Stimulated activated CD8-positive, alpha-beta memory T cell treated with anti-CD3 and anti-CD28 coated beads, Interleukin-7, amount 100 ng/mL, for 24 hours (primary cell): Measurements from ENCODE around the gene FAM234A.
"Not testable (repeated sequence)": the region's sequence is repeated elsewhere in the genome, so short reads cannot be mapped to it uniquely, and the experiment has no call there.

ENCODE experiments used
- DNase-seq: peaks from one replicate; pipeline ENCODE4 v3.0.0-alpha.2; 2020; ENCODE audit warnings: low read depth

Gene FAM234A

DNA sequence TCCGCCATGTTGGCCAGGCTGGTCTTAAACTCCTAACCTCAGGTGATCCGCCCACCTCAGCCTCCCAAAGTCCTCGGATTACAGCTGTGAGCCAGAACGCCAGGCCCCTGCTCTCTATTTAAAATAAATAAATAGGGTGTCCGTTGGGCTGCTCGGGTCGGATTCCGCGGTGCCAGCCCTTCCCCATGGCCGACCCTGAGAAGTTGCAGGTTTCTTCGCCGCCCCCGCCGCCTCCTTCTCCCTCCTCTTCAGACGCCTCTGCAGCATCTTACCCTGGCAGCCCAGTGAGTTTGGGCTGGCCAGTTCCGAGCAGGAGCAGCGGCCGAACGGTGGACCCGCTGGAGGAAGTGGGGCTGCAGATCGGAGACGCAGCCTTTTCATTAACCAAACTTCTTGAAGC is 3.7 kb upstream of the FAM234A start:
- no peak for DNase-seq

DNA sequence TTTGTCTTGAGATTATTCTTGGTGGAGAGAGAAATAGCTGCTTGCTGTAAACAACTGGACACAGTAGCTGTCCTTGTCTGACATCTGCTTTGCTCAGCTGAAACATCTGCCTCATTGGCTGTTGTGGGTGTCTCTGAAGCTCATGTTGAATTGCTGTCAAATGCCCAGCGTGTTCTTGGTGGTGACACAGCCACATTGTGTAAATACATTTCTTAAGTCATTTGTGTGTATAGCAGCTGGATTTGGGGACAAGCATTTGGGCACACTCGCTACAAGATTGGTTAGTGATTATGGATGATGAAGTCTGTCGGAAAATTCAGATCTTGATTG is 5.3 kb downstream of the FAM234A start:
- DNase-seq: no peak

DNA sequence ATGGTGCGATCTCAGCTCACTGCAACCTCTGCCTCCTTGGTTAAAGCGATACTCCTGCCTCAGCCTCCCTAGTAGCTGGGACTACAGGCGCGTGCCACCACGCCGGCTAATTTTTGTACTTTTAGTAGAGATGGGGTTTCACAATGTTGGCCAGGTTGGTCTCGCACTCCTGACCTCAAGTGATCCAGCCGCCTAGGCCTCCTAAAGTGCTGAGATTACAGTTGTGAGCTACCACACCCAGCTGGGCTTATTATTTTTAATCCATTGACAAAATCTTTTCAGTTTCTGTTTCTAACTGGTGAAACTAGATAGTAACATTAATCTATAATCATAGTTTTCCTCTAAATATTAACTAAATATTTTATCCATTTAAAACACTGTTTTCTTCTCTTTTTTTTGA is 5.9 kb downstream of the FAM234A start:
- DNase-seq: no peak

DNA sequence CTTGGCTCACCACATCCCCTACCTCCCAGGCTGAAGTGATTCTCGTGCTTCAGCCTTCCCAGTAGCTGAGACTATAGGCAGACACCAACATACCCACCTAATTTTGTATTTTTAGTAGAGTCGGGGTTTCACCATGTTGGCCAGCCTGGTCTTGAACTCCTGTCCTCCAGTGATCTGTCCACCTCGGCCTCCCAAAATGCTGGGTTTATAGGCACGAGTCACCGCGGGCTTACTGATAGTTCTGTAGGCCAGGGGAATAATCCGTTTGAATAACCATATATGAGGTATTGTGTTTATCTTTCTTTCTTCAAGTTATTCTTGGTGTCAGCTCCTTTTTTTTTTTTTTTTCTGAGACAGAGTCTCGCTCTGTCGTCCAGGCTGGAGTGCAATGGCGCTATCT is 7.7 kb downstream of the FAM234A start:
- DNase-seq: no peak

DNA sequence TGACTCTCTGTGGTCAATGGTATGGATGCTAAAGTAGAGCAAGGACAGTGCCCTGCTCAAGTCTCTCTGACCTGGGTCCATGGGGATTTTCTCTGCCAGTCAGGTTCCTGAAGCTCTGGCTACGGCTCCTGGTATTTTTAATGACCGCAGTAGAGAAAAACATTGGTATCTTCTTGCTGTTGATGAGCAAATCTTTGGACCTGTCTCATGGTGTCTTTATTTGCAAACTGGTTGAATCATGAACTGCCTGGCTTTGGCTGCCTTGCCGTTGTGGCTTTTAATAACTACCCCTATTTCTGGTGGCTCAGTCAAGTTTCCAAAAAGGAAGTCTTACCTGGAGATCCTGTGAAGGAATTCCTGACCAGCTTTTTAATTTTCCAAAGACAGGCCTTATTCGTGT is 8.7 kb downstream of the FAM234A start:
- DNase-seq: no peak

DNA sequence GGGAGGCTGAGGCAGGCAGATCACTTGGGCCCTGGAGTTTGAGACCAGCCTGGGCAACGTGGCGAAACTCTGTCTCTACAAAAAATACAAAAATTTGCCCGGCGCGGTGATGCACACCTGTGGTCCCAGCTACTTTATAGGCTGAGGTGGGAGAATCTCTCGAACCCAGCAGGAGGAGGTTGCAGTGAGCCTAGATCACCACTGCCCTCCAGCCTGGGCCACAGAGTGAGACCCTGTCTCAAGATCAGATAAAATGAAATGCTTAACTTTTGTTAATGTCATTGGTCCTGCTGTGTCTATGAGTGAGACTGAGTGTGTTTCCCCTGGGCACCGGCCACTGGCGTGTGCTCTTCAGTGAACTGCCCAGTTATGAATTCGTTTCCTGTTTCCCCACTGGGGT is 10.5 kb downstream of the FAM234A start:
- DNase-seq: no peak

DNA sequence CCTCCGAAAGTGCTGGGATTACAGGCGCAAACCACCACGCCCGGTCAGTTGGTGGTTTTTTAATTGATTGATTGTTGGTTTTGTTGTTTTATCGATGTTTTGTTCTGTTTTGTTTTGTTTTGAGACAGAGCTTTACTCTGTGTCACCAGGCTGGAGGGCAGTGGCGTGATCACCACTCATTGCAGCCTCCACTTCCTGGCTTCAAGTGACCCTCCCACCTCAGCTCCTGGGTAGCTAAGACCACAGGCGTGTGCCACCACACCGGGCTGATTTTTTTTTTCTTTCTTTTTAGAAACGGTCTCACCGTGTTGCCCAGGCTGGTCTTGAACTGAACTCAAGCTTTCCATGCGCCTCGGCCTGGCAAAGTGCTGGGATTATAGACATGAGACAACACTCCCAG is 12.4 kb downstream of the FAM234A start:
- DNase-seq: no peak

DNA sequence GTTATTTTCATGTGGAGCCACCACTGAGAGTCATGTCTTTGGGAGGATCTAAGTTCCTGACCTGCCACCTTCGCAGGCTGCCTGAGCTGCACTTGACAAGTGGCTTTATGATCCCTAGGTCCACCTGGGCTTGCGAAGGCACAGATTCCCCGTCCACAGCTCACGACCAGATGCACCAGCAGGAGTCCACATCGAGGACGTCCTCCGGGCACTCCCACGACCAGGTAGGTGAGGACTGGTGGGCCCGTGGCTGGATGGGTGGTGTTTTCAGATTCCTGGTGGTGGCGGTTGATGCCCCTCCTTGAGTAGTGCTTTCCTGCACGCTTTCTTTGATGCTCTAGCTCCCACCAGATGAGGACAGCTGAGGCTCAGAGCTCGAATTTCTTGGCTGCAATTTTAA is 14.8 kb downstream of the FAM234A start:
- no peak for DNase-seq

DNA sequence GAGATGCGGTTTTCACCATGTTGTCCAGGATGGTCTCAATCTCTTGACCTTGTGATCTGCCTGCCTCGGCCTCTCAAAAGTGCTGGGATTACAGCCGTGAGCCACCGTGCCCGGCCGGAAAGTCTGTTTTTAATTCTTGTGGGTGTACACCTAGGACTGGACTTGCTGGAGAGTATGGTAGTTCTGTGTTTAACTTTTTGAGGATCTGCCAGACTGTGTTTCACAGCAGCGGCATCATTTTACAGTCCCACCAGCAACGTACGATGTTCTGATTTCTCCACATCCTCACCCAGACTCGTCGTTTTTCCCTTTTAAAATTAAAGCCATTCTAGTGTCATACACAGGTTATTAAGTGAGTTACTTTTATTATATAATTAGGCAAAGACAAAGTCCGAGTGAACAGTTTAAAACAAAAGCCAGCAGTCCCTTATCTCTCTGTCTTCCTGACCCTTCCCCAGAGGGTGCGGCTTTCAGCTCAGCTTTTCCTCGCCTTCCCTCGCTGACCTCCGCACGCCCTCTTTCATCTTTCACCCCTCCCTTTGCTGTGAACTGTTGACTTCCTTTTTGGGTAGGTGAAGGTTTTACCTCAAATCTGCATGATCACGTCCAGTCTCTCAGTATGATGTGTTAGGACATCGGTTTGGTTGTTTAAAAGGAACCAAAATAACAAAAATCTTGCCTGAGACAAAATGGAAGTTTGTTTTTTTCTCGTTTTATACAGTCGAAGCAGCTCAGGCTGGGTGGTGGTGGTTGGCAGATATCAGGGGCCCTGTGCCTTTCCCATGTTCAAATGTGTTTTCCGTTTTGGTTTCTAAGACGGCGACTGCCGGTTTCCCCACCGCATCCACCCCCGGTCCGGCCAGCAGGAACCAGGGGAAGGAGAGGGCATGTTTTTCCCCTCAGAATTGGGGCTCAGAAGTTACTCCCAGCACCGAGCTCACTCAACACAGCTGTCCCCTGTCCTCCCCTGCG is 18.0 kb downstream of the FAM234A start:
- DNase-seq: no peak

DNA sequence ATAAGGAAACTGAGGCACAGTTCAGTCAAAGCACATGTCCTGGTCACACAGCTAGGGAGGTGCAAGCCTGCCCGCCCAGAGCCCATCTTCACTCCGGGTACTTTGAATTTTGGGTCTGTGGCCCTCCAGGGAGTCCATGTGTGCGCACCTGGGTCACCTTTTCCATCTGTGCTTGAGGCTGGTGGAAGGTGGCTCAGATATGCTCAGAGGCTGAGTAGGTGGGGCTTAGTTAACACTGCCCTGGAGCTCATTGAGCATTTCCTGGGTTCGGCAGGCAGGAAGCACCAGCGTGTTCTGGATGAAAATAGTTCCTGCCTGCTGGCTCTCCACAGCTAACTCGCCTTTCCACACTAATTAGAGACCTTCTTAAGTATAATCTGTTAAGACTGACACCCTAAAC is 19.2 kb downstream of the FAM234A start:
- no peak for DNase-seq

DNA sequence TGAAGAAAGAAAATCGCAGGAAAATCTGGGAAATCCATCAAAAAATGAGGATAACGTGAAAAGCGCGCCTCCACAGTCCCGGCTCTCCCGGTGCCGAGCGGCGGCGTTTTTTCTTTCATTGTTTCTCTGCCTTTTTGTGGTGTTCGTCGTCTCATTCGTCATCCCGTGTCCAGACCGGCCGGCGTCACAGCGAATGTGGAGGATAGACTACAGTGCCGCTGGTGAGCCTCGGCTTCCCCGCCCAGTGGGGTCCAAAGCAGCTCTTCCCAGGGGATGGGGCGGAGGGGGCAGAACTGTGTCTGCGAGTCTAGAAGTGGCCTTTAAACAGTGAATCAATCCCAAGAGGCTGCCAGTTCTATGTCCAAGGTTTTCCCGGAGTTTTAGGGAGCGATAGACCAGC is 19.8 kb downstream of the FAM234A start:
- DNase-seq: no peak

DNA sequence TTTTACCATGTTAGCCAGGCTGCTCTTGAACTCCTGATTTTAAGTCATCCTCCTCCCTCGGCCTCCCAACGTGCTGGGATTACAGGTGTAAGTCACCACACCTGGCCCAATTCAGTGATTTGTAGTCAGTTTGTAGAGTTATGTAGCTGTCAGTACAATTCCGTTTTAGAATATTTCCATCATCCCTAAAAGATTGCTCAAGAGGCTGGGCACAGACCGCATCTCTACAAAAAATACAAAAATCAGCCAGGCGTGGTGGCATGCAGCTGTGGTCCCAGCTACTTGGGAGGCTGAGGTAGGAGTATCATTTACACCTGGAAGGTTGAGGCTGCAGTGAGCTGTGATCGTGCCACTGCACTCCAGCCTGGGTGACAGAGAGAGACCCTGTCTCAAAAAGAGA is 20.6 kb downstream of the FAM234A start:
- no peak for DNase-seq

DNA sequence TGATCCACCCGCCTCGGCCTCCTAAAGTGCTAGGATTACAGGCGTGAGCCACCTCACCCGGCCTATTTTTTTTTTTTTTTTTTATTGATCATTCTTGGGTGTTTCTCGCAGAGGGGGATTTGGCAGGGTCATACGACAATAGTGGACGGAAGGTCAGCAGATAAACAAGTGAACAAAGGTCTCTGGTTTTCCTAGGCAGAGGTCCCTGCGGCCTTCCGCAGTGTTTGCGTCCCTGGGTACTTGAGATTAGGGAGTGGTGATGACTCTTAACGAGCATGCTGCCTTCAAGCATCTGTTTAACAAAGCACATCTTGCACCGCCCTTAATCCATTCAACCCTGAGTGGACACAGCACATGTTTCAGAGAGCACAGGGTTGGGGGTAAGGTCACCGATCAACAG is 23.5 kb downstream of the FAM234A start:
- not testable (repeated sequence) for DNase-seq

DNA sequence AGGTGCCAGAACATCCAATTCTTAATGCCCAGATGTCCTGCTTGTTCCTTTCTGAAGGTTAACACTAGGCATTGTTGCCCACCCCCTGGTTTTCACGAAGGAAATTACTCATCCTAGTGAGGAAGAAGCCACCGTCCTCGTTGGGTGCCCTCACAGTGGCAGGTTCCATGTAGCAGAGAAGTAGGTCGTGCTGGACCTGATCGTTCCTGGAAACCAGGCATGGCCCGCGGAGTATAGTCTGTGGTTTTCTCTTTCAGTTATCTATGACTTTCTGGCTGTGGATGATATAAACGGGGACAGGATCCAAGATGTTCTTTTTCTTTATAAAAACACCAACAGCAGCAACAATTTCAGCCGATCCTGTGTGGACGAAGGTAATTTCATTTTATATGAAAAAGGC is 24.6 kb downstream of the FAM234A start:
- DNase-seq: no peak

DNA sequence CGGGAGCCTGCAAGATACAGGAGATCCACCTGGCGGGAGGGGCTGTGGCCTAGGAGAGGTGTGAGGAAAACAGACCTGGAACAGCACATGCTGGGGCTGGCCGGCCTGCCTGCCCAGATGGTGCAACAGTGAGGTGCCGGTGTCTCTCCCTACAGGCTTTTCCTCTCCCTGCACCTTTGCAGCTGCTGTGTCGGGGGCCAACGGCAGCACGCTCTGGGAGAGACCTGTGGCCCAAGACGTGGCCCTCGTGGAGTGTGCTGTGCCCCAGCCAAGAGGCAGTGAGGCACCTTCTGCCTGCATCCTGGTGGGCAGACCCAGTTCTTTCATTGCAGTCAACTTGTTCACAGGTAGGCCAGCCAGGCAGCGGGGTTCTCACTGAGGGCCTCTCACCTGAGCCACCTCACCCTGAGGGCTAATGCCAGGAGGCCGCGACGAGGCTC is 25.2 kb downstream of the FAM234A start:
- DNase-seq: no peak

DNA sequence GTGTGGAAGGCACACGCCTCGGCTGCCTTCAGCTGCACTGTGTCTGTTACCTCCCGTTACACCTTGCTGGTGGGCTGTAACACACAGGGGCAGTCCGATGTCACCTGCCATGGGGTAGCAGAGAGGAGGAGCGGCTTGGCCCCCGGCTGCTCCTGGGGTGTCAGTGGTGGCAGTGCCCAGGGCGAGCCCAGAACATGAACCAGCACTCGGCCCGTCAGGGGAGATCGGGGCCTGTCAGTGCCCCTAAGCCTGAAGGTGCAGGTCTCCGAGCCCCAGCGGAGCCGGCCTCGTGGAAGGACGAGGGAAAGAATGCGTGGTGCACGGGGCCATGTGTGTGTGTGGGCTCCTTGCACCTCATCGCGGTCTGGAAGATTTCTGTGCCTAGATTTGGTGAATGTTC is 25.7 kb downstream of the FAM234A start:
- DNase-seq: no peak

DNA sequence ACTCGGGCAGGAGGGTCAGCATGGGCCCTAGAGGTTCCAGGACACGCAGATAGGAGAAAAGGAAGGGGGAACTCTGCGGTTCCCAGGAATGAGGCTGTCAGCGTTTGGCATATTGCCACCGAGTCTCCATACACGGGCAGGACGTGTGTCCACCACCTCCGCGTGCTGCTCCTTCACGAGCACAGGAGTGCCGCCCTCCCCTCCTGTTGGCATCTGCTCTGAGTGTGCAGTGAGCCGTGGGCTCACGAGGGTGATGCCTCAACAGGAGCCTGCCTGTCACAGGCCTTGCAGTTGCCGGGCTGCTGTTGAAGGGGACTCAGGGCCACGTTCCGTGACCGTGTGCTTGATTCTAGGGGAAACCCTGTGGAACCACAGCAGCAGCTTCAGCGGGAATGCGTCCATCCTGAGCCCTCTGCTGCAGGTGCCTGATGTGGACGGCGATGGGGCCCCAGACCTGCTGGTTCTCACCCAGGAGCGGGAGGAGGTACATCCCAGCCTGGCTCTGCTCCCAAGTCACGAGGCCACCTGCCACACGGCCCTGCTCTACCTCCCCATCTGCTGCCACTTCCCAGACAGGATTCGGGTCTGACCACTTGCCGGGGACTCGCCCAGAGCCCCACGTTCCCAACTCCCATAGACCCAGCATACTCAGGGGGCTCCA is 26.5 kb downstream of the FAM234A start:
- DNase-seq: no peak

DNA sequence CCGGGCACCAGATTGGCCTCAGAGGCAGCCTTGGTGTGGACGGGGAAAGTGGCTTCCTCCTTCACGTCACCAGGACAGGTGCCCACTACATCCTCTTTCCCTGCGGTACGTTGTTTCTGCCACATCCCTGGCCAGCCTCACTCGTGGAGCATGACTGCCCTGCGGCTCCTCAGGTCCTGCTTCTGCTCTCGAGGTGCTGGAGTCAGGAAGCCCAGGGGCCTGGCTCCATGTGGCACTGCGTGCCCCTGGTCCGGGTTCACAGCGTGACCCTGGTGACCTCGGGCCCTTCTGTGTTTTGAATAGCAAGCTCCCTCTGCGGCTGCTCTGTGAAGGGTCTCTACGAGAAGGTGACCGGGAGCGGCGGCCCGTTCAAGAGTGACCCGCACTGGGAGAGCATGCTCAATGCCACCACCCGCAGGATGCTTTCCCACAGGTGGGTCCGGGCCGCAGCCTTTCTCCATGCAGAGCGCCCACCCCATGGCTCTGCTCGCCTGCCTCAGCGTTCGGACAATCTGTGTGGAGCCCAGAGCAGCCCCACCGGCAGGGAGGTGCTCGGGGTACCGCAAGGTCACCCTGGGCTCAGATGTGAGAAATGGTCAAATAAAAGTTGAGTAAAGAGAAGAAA is 27.6 kb downstream of the FAM234A start:
- DNase-seq: no peak

DNA sequence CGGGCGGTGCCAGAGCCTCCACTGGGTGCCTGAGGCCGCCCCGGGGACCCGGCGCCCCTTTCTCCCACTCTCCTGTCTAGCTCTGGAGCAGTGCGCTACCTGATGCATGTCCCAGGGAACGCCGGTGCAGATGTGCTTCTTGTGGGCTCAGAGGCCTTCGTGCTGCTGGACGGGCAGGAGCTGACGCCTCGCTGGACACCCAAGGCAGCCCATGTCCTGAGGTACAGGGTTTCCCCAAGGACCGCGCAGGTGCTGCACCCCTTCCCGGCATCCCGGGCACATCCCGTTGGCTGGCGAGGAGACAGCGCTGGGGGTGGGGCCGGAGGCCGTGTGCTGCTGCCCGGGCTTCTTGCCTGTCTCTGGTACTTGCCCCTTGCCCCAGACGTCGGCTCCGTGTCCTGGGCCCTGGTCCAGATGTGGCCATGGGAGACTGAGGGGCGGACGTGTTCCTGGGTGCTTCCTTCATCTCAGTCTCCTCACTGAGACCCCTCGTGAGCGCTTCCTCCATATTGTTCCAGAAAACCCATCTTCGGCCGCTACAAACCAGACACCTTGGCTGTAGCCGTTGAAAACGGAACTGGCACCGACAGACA is 28.7 kb downstream of the FAM234A start:
- no peak for DNase-seq

DNA sequence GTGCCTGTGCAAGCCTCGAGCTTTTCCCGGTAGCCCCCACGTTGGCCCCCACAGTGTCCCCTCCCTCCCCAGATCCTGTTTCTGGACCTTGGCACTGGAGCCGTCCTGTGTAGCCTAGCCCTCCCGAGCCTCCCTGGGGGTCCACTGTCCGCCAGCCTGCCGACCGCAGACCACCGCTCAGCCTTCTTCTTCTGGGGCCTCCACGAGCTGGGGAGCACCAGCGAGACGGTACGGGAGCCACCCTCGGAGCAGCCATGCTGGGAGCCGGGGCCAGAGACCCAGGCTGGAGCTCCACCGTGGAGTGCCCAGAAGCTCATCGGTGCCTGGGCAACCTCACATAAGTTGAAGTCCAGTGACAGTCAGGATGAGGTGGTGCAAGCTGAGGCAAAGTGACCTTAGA is 29.3 kb downstream of the FAM234A start:
- no peak for DNase-seq

DNA sequence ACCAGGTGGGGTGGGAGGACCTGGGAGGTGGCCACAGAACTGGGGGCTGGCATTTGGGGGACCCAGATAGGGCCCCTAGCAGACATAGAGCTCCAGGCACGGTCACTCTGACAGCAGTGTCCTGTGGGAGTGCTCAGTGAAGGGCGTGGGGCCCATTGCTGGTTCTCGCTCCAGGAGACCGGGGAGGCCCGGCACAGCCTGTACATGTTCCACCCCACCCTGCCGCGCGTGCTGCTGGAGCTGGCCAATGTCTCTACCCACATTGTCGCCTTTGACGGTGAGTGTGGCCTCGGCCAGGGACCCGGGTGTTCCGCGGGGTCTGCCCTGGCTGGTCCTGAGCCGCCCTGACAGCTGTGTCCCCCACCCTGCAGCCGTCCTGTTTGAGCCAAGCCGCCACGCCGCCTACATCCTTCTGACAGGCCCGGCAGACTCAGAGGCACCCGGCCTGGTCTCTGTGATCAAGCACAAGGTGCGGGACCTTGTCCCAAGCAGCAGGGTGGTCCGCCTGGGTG is 29.9 kb downstream of the FAM234A start:
- DNase-seq: no peak

DNA sequence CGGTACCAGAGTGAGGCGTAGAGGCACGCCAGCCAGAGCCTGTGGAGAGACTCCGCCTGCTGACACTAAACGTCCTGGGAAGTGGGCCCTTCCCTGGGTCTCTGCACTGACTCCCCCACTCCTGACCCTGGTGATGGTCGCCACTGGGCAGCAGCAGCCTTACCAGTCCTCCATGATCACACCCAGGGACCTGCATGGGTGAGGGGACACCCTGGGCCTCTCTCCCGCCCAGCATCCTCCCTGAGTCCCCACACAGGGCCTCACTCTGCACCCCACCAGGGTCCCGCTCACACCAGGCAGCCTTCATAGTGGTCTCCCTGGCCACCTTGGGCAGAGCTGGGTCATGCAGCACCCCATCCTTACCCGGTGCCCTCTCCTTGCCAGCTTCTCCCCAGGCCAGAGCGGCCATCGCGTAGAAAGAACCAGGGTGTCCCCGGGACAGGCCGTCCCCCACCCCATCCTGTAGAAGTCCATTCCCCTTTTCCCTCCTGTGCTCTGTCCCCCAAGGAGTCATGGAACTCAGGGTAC is 30.4 kb downstream of the FAM234A start:
- no peak for DNase-seq
